Erythroblast (primary cell): ENCODE data around the gene USP2.

Experiments used
- GATA1 ChIP-seq: IDR thresholded peaks from 2 replicates; pipeline ENCODE4 v1.6.1; 2011; ENCODE audit warnings: low read depth, mild to moderate bottlenecking, control low read depth, low read length, moderate library complexity
- POLR2A ChIP-seq: IDR thresholded peaks from 2 replicates; pipeline ENCODE4 v1.6.1; 2011; ENCODE audit warnings: mild to moderate bottlenecking, low read length

GRCh38 chr11:119414734-119415133 is 33.2 kb upstream of the USP2 start:
- TF ChIP-seq POLR2A = no peak
- no peak for TF ChIP-seq GATA1
